Ishikawa (cell line): ENCODE measurements around the gene HSFX2.

Experiments used
- CEBPB ChIP-seq: IDR thresholded peaks from 2 replicates; pipeline ENCODE4 v1.6.1; 2012
- CREB1 ChIP-seq: IDR thresholded peaks from 2 replicates; pipeline ENCODE4 v1.6.1; 2012; ENCODE audit warnings: low read depth
- FOXM1 ChIP-seq: IDR thresholded peaks from 2 replicates; pipeline ENCODE4 v1.6.1; 2012; ENCODE audit warnings: low read depth, borderline replicate concordance
- REST ChIP-seq: IDR thresholded peaks from 2 replicates; pipeline ENCODE4 v1.6.1; 2012; ENCODE audit warnings: low read depth, mild to moderate bottlenecking
- TF ChIP-seq, protein P1 (sequence below): IDR thresholded peaks from 2 replicates; pipeline ENCODE4 v1.6.1; 2012

- TF ChIP-seq REST (no peak), CREB1 (no peak), CEBPB (no peak), FOXM1 (no peak)
- TF ChIP-seq, protein P1, sequence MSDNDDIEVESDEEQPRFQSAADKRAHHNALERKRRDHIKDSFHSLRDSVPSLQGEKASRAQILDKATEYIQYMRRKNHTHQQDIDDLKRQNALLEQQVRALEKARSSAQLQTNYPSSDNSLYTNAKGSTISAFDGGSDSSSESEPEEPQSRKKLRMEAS = peak; percentile 22; the same call in 1 of the 2 replicates
These were observed 36.4 kb upstream of the HSFX2 start, which contains the start of gene TMEM185A for GRCh38 chrX:149631234-149632165.
